GM18858 (cell line): Measurements from ENCODE around the gene TNIK.

Experiments used
- ATAC-seq: cut with Tn5 transposase; IDR thresholded peaks from one replicate; pipeline ENCODE4 v1.9.1; 2021; ENCODE audit not compliant: unreplicated experiment

The TNIK gene

GRCh38 chr3:171058873-171059603, 401.2 kb downstream of the TNIK start:
- no peak for ATAC-seq

- no peak for ATAC-seq
Observed at GRCh38 chr3:171058058-171058457, 402.1 kb downstream of the TNIK start.

- no peak for ATAC-seq
Observed at GRCh38 chr3:171057072-171057471, 403.1 kb downstream of the TNIK start.

- no peak for ATAC-seq
Observed at GRCh38 chr3:171056528-171056927, 403.7 kb downstream of the TNIK start.

GRCh38 chr3:171055336-171056178, 404.6 kb downstream of the TNIK start:
- no peak for ATAC-seq

- ATAC-seq = no peak
Observed at GRCh38 chr3:171054921-171055320, 405.3 kb downstream of the TNIK start.

GRCh38 chr3:171054231-171054630, 406.0 kb downstream of the TNIK start:
- no peak for ATAC-seq

- ATAC-seq = peak; percentile 79
Observed at GRCh38 chr3:171049861-171050444, 410.3 kb downstream of the TNIK start.

- ATAC-seq = no peak
Observed at GRCh38 chr3:171046760-171047159, 413.4 kb downstream of the TNIK start.

- no peak for ATAC-seq
Observed at GRCh38 chr3:171044835-171045793, 415.1 kb downstream of the TNIK start.

- no peak for ATAC-seq
Observed at GRCh38 chr3:171044384-171044783, 415.8 kb downstream of the TNIK start.

GRCh38 chr3:171039674-171040073, 420.5 kb downstream of the TNIK start:
- ATAC-seq = no peak

- no peak for ATAC-seq
Observed at GRCh38 chr3:171038342-171038741, 421.9 kb downstream of the TNIK start.

- no peak for ATAC-seq
Observed at GRCh38 chr3:171028779-171029232, 431.4 kb downstream of the TNIK start.

GRCh38 chr3:171028025-171028778, 432.0 kb downstream of the TNIK start:
- no peak for ATAC-seq

- ATAC-seq = no peak
Observed at GRCh38 chr3:171026597-171027293, 433.5 kb downstream of the TNIK start, which contains the start of gene SLC2A2. SLC2A2 (minus strand) TSS chr3:171026720; CDS start chr3:171026670, 50 bp downstream.

GRCh38 chr3:171023566-171023965, 436.6 kb downstream of the TNIK start:
- no peak for ATAC-seq

GRCh38 chr3:171021377-171021776, 438.8 kb downstream of the TNIK start:
- no peak for ATAC-seq
